T-helper 2 cell treated with Interferon-gamma antibody and Interleukin-4, amounts not matched to agents 100 ng/mL and 5 ng/mL, for 36 hours (primary cell): ENCODE measurements around the gene BLOC1S1. TPM values are rescaled to one million over a fixed set of nuclear protein-coding genes. Genes with fewer than 3 reads are reported as not detected.

ENCODE experiments used
- intact Hi-C: fragments of 100-400 bp; cut with micrococcal nuclease; formaldehyde crosslinking; loops from one replicate; pipeline ENCODE4 v1.15.1; 2023
- total RNA-seq: library from RNA; stranded (reverse); gene quantifications from 2 replicates; pipeline ENCODE4 v1.2.3, GENCODE V29; 2022

Gene BLOC1S1
- total RNA-seq, 1 donor from 2014 or later = 118 TPM

- intact Hi-C loops = no loop called here
Observed at GRCh38 chr12:55725556-55725955, 9.7 kb downstream of the BLOC1S1 start.

DNA sequence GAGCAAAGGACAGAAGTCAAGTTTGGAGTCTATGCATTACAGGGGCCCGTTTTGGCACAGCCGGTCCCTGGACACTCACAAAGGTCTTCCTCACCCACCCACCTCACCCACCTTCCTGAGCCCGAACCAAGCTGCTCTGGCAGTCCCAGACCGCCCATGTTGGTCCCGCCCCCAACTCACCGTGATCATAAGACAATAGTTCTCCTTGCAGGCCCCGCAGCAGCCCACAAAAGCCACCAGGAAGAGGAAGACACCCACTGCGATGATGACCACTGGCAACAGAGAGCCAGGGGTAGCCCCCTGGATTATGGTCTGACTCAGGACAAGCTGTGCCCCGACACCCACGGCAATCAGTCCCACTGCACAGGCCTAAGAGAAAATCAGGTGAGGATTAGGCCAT lies 11.1 kb downstream of the BLOC1S1 start:
- intact Hi-C loops = no loop called here

DNA sequence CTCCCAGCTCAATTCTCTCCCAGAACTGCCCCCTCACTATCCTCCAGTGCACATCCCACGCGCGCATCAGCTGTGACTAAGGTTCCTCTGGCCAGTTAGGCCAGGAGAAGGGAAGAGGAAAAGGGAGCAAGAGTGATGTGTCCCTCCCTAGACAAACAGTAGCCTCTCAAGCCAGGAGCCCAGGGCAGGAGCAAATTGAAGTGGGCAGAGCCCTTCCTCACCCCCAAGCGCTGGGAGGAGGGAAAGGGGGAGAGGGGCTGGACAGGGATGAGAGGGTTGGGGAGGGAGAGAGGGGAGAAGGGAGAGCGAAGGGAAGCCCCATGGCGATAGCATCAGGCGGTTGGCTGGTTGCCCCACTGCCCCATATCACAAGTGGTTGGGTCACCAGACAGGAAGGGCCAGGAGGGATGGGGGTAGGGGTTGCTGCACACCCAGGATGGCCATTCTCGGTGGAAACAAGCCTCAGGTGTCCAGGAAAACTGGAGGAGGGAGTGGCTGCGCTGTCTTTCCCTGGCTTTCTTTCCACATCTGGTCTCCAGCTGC lies 11.9 kb downstream of the BLOC1S1 start:
- intact Hi-C loops = no loop called here

DNA sequence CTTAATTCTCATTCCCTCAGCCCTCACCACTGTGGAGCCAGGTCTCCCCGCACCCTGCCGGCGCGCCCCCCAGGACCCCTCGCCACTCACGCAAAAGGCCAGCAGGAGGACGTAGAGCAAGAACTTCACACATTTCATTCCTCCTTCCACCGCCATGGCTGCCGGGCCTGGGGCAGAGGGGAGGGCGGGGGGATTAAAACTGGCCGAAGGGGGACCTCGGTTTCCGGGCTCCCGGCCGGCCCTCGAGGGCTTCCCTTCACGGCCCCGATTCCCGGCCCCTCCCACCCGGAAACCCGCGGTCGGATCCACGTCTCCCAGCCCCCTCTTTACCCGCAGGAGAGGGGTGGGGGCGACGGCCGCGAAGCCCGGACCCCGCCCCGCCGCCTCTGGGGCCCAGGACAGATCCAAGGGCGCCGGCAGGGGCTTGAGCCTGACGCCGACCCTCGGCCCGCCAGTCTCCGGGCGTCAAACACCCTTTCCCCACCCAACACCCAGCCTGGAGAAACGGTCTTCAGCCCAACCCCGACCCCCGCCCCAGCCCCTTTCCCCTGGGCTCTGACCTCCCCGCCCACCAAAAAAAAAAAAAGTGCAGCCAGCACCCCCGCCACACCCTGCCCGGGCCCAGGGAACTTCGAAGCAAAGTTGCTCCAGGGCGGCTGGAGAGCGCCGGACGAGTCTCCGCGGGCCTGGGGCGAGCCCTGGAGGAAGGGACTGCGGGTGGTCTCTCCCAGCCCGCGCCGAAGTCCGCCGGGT lies 12.5 kb downstream of the BLOC1S1 start:
- intact Hi-C loops = no loop called here

GRCh38 chr12:55728939-55729818 lies 13.3 kb downstream of the BLOC1S1 start, which contains the start of gene CD63:
Gene CD63, minus strand, starts transcription at chr12:55729009. Its CDS starts 668 bp downstream, at chr12:55728341.
- intact Hi-C loops = loop anchor here (1.0 kb wide), 2 partner anchors 13 to 88 kb away; partner anchors contain the start of genes BLOC1S1 and SARNP

DNA sequence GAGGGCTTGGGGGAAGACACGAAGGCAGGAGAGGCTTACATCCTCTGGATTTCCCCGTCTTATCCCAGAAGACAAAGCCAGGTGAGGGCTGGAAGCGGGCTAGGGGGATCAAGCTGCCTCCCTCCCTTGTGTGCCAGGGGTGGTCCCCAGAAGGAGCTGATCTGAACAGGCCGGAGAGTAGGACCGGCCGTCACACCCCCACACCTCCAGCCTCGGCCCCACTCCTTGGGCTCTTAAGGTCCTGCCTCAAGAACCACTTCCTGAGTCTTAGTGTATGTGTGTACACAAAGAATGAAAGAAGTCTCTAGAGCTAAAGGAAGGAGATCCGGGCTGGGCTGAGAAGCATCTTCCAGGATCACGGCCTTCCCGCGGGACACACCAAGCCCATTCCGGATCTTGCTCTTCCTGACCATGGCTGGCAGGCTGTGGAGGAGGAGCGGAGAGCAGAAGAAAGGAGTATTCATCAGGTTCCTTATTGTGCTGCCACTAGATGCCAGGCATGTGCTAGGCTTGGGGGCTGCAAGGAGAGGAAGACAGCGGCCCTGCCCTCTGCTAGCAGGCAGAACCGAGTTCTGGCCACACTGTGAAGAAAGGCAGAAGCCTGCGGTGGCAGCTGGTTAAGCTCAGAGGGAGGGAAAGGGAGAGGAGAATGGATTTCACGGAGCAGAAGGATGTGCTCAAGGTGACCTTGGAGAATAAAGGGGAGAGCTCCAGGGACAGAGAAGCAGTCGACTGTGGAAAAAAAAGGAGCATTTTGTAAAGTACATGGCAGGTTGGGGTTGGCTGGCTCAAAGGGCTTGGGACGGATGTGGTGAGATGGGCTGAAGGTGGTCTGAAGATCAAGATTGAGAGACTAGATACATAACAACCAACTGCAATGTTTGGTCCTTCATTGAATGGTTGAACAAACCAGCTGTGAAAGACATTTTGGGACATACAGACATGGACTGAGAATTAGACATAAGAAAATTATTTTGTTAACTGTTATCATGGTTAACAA lies 14.3 kb downstream of the BLOC1S1 start:
- intact Hi-C loops = loop anchor here (1.0 to 10.0 kb wide), 4 partner anchors 8 to 87 kb away; partner anchors contain the start of genes BLOC1S1 and SARNP

GRCh38 chr12:55732288-55732687 lies 16.4 kb downstream of the BLOC1S1 start:
- intact Hi-C loops = loop anchor here (10.0 kb wide), 1 partner anchor 87 kb away; no protein-coding TSS in a partner anchor

GRCh38 chr12:55733021-55733555 lies 17.2 kb downstream of the BLOC1S1 start:
- intact Hi-C loops = loop anchor here (10.0 kb wide), 1 partner anchor 88 kb away; no protein-coding TSS in a partner anchor

- intact Hi-C loops = loop anchor here (10.0 kb wide), 1 partner anchor 89 kb away; no protein-coding TSS in a partner anchor
Observed at GRCh38 chr12:55733858-55734257, 18.0 kb downstream of the BLOC1S1 start.

DNA sequence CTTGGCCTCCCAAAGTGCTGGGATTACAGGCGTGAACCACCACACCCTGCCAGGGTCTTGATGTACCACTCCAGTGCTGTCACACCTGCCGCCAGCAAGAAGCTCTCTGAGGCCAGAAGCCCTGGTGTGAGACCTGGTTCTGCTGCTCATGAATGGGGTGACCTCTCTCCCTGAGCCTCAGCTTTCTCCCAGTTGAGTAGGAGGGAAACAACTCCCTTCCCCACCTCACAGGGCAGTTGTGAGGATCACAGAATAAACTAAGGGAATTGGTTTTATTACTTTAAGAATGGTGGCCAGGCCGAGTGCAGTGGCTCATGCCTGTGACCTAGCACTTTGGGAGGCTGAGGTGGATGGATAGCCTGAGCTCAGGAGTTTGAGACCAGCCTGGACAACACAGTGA lies 18.7 kb downstream of the BLOC1S1 start:
- intact Hi-C loops = loop anchor here (10.0 kb wide), 1 partner anchor 90 kb away; no protein-coding TSS in a partner anchor

DNA sequence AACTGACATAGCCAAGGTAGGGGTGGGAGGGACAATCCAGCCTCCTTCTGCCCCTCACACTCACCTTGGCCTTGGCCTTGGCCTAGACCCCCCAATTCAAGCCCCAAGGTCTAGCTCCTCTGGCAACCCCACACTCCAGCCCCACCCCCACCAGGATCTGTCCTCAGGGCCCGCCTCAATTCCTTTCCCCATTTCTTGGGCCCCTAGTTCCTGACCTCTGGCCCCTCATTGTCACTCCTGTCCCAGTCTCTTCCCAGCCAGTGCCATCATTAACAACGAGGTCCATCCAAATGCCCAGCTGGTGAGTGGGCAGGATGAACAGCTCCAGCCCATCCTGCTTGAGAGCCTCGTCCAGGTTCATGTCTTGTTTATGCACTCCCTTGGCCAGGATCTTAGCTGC lies 20.2 kb downstream of the BLOC1S1 start:
- intact Hi-C loops = loop anchor here (5.0 to 10.0 kb wide), 3 partner anchors 91 to 901 kb away; partner anchors contain the start of genes RPL41 and ZC3H10

DNA sequence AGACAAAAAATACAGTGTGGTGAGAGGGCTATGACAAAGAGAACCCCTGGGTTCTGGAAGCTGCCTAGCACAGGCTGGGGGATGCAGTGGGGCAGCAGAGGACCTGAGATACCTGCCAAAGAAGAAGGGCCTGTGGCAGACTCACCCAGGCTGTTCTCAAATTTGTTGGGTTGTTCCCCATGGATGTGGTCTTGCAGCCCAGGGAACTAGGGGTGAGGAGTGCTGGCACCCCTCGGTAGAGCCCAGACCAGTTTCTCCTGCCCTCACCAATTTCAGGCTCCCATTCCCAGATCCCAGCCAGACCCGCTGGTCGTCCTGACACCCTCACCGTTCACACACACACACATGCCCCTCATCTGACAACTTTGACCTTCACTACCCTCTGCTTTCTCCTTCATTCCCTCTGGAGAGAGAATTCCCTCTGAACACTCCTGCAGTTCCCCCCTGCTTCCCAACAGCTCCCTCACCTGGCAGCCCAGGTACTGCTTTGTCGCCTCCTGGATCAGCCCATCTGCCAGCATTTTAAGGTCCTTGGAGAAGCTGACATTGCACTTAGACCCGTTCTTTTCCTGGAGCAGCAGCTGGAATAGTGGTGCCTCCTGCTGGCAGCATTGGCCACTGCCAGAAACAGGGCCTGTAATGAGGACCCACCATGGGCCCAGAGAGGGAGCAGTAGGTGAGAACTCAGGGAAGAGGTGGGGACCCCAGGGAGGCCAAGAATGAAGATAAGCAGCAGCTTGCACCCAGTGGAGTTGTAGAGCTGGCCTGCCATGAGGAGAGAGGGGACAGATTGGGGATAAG lies 21.1 kb downstream of the BLOC1S1 start:
- intact Hi-C loops = loop anchor here (1.0 to 10.0 kb wide), 4 partner anchors 13 to 900 kb away; partner anchors contain the start of genes RPL41 and ZC3H10

GRCh38 chr12:55737581-55738122 lies 21.8 kb downstream of the BLOC1S1 start:
- intact Hi-C loops = loop anchor here (1.0 to 10.0 kb wide), 9 partner anchors 7 to 900 kb away; partner anchors contain the start of genes PYM1, RPL41, RPS26 and SARNP

DNA sequence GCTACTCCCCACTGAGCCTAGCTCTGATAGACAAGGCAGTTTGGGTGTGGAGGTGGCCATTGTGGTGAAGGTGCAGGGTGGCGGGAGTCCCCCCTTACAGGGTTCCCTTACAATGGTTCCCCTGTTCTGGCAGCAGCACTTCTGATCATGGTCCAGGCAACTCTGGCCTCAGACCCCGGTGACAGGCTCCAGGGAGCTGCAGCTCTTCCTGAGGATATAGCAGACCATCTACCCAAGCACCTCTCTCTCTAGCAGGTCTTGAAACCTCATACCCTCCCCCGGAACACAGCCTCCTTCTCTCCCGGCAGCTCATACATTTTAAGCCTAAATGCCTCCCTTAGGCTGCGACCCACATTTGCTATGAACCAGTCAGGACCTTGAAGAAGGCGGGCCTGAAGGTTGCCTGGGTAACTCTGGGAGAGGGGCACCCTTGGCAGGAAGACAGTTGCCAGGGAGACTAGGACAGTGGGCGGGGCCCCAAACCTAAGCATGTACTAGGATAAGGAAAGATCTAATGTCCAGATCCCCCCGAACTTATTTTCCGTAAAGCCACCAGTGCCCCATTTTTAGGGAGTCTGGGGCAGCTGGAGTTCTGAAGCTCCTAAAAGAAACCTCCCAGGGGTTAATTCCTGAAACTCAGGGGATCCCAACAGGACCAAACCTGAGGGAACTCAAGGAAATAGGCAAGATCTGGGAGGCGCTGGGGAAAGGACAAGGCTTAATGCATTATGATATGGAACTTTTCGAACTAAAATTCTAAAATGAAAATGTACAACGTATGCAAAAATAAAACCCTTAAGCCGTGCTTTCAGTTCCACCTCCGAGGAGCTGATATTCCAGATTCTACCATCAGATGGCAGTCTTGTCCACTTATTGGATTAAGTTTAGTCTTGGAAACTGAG lies 22.5 kb downstream of the BLOC1S1 start:
- intact Hi-C loops = loop anchor here (1.0 to 10.0 kb wide), 10 partner anchors 8 to 899 kb away; partner anchors contain the start of genes PYM1, RPL41, RPS26 and SARNP

DNA sequence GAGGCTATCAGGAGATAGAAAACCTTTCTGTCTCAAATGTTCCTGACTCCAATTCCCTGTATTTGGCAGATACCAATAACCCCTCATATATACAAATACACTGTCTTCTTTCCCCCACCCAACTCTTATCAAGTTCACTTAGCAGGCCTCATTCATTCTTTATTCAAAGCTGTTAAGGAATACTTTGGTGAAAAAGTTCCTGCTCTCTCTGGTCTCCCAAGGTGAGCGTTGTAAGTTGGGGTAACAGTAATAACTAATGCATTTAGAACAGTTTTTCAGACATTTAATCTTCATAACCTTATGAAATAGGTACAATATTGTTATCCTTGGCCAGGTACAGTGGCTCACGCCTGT lies 23.2 kb downstream of the BLOC1S1 start:
- intact Hi-C loops = loop anchor here (1.0 to 10.0 kb wide), 6 partner anchors 58 to 898 kb away; partner anchors contain the start of genes RPL41, SARNP and ZC3H10

DNA sequence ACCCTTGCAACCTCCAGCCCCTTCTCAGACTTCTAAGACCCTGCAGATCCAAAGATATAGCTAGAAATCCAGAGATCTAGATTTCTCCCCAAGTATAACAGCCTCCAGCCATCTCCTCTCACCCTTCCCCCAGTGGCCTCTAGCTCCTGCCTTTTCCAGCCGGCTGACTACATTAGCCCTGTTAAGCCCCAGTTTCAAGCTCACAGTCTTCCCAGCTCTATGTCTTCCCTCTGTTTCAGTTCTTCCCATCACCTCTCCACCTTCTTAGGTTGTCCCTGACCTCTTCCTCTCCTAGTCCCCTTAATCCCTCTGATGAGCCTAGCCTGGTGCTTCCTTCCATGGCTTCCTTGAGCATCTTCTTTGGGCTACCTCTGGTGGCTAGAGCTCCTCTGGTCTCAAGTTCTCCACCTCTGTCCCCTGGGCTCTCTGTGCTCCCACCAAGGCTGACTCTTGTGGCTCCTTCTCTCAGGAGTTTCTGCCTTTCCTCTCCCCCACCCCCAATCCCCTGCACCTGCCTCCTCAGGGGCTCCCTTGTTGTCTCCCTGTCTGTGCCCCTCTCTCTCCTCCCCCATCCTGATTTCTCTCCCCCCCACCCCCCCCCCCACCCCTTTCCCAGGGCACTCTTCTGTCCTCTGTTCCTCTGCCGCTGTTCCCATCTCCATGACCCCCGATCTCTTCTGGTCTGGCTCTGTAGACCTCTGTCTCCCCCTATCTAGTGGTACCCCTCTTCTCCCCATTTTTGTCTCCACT lies 26.3 kb downstream of the BLOC1S1 start:
- intact Hi-C loops = no loop called here
